K562 (cell line): ENCODE results near the gene TMTC2.

Experiments
- CHD4 ChIP-seq: fragments of 200-600 bp; sonication (generic); IDR thresholded peaks from 3 replicates; pipeline ENCODE4 v1.6.1; 2012; ENCODE audit warnings: low read depth, mild to moderate bottlenecking, mixed read lengths, low read length, inconsistent platforms; ENCODE audit not compliant: insufficient read depth, insufficient replicate concordance, poor library complexity, severe bottlenecking
- DNMT1 ChIP-seq: fragments of 450-650 bp; IDR thresholded peaks from 2 replicates; pipeline ENCODE4 v1.6.1; 2016; ENCODE audit warnings: antibody characterized with exemption, mild to moderate bottlenecking
- ETV6 ChIP-seq, 3 experiments: fragments of 150-350 bp in 1 of 3; sonication (generic) in 1 of 3; formaldehyde crosslinking in 1 of 3; IDR thresholded peaks; 2 replicates each; pipeline versions ENCODE4 v1.6.1 to v1.8.0; 2014 to 2022; ENCODE audit warnings: borderline replicate concordance in 2 of 3, low read depth in 2 of 3, antibody characterized with exemption in 1 of 3, low read length in 1 of 3, mild to moderate bottlenecking in 1 of 3, missing genetic modification reagents in 1 of 3
- EZH2 ChIP-seq: IDR thresholded peaks from 2 replicates; pipeline ENCODE4 v1.6.1; 2012; ENCODE audit warnings: low read depth, mild to moderate bottlenecking, inconsistent platforms, low read length, borderline replicate concordance
- NCOA1 ChIP-seq: fragments of 450-650 bp; IDR thresholded peaks from 2 replicates; pipeline ENCODE4 v1.6.1; 2016; ENCODE audit warnings: low read depth
- NR2C2 ChIP-seq, 2 experiments: fragments of 200-800 bp in 1 of 2; sonication (Bioruptor generic) in 1 of 2; sonication (generic) in 1 of 2; formaldehyde crosslinking in 1 of 2; IDR thresholded peaks; 2 replicates each; pipeline versions ENCODE4 v1.6.1 to v1.8.0; 2016 to 2022; ENCODE audit warnings: mild to moderate bottlenecking in 1 of 2, missing compliant biosample characterization in 1 of 2, missing genetic modification characterization in 1 of 2, missing genetic modification reagents in 1 of 2
- POLR2A ChIP-seq: fragments of 450-650 bp; conservative IDR thresholded peaks from 2 replicates; pipeline ENCODE4 v1.6.1; 2016
- PTBP1 ChIP-seq: fragments of 200-400 bp; formaldehyde crosslinking; IDR thresholded peaks from 2 replicates; pipeline ENCODE4 v1.6.1; 2017; ENCODE audit warnings: low read depth, low read length
- RAD21 ChIP-seq, 2 experiments: fragments of 250-450 bp in 1 of 2; fragments of 450-650 bp in 1 of 2; sonication (Bioruptor Pico) in 1 of 2; formaldehyde crosslinking in 1 of 2; IDR thresholded peaks in 1 of 2; conservative IDR thresholded peaks in 1 of 2; 2 replicates each; pipeline versions ENCODE4 v1.4.0 to v1.8.0; 2020 to 2022; ENCODE audit warnings: mild to moderate bottlenecking in 2 of 2, moderate library complexity in 1 of 2
- SIN3A ChIP-seq, 2 experiments: fragments of 150-350 bp in 1 of 2; IDR thresholded peaks; 2 replicates each; pipeline ENCODE4 v1.6.1; 2011 to 2016; ENCODE audit warnings: borderline replicate concordance in 2 of 2, low read depth in 2 of 2, low read length in 2 of 2, mild to moderate bottlenecking in 2 of 2, moderate library complexity in 2 of 2; ENCODE audit not compliant: control insufficient read depth in 1 of 2
- TF ChIP-seq, protein P1 (sequence below): fragments of 250-450 bp; sonication (Bioruptor Pico); IDR thresholded peaks from 2 replicates; pipeline ENCODE4 v1.5.0; 2021
- TF ChIP-seq, protein P2 (sequence below), 3 experiments: IDR thresholded peaks in 2 of 3; conservative IDR thresholded peaks in 1 of 3; 2 replicates each; pipeline ENCODE4 v1.5.1; 2011 to 2012; ENCODE audit warnings: low read length in 3 of 3, mild to moderate bottlenecking in 3 of 3, control low read depth in 2 of 3, improper control_type of control experiment in 1 of 3, inconsistent platforms in 1 of 3, low read depth in 1 of 3, mixed read lengths in 1 of 3, moderate library complexity in 1 of 3; ENCODE audit not compliant: insufficient read depth in 2 of 3
- TF ChIP-seq, protein P3 (sequence below): sonication (generic); formaldehyde crosslinking; IDR thresholded peaks from 2 replicates; pipeline ENCODE4 v1.8.1; 2023; ENCODE audit warnings: mild to moderate bottlenecking, missing genetic modification reagents

DNA sequence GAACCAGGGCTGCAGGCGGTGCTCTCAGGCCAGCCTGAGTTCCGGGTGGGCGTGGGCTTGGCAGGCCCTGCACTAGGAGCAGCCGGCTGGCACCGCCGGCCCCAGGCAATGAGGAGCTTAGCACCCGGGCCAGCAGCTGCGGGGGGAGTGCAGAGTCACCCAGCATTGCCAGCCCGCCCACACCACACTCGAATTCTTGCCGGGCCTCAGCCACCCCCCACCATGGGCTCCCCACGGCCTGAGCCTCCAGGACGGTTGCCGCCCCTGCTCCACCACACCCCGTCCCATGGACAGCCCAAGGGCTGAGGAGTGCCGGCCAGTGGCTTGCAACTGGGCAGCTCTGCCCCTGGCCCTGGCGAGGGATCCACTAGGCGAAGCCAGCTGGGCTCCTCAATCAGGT is 453.4 kb downstream of the TMTC2 start:
- TF ChIP-seq, protein P1, sequence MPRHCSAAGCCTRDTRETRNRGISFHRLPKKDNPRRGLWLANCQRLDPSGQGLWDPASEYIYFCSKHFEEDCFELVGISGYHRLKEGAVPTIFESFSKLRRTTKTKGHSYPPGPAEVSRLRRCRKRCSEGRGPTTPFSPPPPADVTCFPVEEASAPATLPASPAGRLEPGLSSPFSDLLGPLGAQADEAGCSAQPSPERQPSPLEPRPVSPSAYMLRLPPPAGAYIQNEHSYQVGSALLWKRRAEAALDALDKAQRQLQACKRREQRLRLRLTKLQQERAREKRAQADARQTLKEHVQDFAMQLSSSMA (CRISPR knock-in tag): no peak
- TF ChIP-seq RAD21 (CRISPR knock-in tag; conservative IDR thresholded peaks at IDR 0.05 in 1 of 2, IDR thresholded peaks at IDR 0.05 in 1 of 2) (no peak), EZH2 (no peak), CHD4 (no peak), POLR2A (no peak), NR2C2 (CRISPR knock-in tag; IDR thresholded peaks at IDR 0.05) (no peak), NR2C2 (tag; IDR thresholded peaks at IDR 0.05) (no peak), NCOA1 (no peak), SIN3A (IDR thresholded peaks at IDR 0.05; ENCODE audit: borderline replicate concordance in 2 of 2, control insufficient read depth in 1 of 2, low read depth in 2 of 2, low read length in 2 of 2) (no peak), PTBP1 (no peak), DNMT1 (no peak), ETV6 (IDR thresholded peaks at IDR 0.05; ENCODE audit: borderline replicate concordance in 1 of 2, low read depth in 2 of 2, low read length in 1 of 2) (no peak), ETV6 (CRISPR knock-in tag; IDR thresholded peaks at IDR 0.05; ENCODE audit: borderline replicate concordance) (no peak)
- TF ChIP-seq, protein P2, sequence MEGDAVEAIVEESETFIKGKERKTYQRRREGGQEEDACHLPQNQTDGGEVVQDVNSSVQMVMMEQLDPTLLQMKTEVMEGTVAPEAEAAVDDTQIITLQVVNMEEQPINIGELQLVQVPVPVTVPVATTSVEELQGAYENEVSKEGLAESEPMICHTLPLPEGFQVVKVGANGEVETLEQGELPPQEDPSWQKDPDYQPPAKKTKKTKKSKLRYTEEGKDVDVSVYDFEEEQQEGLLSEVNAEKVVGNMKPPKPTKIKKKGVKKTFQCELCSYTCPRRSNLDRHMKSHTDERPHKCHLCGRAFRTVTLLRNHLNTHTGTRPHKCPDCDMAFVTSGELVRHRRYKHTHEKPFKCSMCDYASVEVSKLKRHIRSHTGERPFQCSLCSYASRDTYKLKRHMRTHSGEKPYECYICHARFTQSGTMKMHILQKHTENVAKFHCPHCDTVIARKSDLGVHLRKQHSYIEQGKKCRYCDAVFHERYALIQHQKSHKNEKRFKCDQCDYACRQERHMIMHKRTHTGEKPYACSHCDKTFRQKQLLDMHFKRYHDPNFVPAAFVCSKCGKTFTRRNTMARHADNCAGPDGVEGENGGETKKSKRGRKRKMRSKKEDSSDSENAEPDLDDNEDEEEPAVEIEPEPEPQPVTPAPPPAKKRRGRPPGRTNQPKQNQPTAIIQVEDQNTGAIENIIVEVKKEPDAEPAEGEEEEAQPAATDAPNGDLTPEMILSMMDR (IDR thresholded peaks at IDR 0.05 in 2 of 3, conservative IDR thresholded peaks at IDR 0.05 in 1 of 3; ENCODE audit: insufficient read depth in 2 of 3, low read depth in 1 of 3, low read length in 3 of 3): no peak
- TF ChIP-seq, protein P3, sequence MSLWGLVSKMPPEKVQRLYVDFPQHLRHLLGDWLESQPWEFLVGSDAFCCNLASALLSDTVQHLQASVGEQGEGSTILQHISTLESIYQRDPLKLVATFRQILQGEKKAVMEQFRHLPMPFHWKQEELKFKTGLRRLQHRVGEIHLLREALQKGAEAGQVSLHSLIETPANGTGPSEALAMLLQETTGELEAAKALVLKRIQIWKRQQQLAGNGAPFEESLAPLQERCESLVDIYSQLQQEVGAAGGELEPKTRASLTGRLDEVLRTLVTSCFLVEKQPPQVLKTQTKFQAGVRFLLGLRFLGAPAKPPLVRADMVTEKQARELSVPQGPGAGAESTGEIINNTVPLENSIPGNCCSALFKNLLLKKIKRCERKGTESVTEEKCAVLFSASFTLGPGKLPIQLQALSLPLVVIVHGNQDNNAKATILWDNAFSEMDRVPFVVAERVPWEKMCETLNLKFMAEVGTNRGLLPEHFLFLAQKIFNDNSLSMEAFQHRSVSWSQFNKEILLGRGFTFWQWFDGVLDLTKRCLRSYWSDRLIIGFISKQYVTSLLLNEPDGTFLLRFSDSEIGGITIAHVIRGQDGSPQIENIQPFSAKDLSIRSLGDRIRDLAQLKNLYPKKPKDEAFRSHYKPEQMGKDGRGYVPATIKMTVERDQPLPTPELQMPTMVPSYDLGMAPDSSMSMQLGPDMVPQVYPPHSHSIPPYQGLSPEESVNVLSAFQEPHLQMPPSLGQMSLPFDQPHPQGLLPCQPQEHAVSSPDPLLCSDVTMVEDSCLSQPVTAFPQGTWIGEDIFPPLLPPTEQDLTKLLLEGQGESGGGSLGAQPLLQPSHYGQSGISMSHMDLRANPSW (CRISPR knock-in tag): no peak
